ENCODE data around the gene TENM4.

The TENM4 gene

GRCh38 chr11:78694152-78694551, 746.7 kb downstream of the TENM4 start:
- no peaks in the 10 kb centered on the region for H3K4me1 ChIP-seq (ENCODE audit: control insufficient read depth, insufficient read depth, low read length)
- TF ChIP-seq ZNF335 (tag by site-specific recombination; conservative IDR thresholded peaks at IDR 0.05) (peak; percentile 40), ZNF76 (tag by site-specific recombination; IDR thresholded peaks at IDR 0.05; ENCODE audit: borderline replicate concordance, low read depth) (no peak), ZNF629 (tag by site-specific recombination; IDR thresholded peaks at IDR 0.05) (0 out of 2 replicates have a peak, but pooled peaks have one; percentile 52), ZNF654 (tag by site-specific recombination; IDR thresholded peaks at IDR 0.05; ENCODE audit: low read depth) (no peak)
- CTCF ChIA-PET: interaction anchor here (0.6 to 1.1 kb wide), 2 partner anchors 22 to 342 kb away, joined by 3 to 4 read pairs; no protein-coding TSS in a partner anchor

GRCh38 chr11:78691215-78691614, 749.6 kb downstream of the TENM4 start:
- POLR2A ChIA-PET: no interaction called here
- no peak overlapping the region for H3K27ac ChIP-seq (ENCODE audit: extremely low read depth, low read depth, low read length)
- TF ChIP-seq BCL11A (tag by site-specific recombination; IDR thresholded peaks at IDR 0.05; ENCODE audit: low read depth) (no peak), ZNF202 (tag by site-specific recombination; IDR thresholded peaks at IDR 0.05; ENCODE audit: borderline replicate concordance) (no peak), ZNF132 (tag by site-specific recombination; IDR thresholded peaks at IDR 0.05; ENCODE audit: borderline replicate concordance) (no peak), ZNF169 (tag by site-specific recombination; IDR thresholded peaks at IDR 0.05) (no peak), SP3 (tag by site-specific recombination; IDR thresholded peaks at IDR 0.05) (no peak), PRDM6 (tag by site-specific recombination; IDR thresholded peaks at IDR 0.05) (no peak), REPIN1 (tag by site-specific recombination; IDR thresholded peaks at IDR 0.05; ENCODE audit: low read depth) (no peak), ZNF114 (tag by site-specific recombination; IDR thresholded peaks at IDR 0.05) (no peak), ZNF10 (tag by site-specific recombination; IDR thresholded peaks at IDR 0.05) (no peak), ZNF704 (tag by site-specific recombination; IDR thresholded peaks at IDR 0.05) (no peak)
- H3K36me3 ChIP-seq (ENCODE audit: control insufficient read depth in 2 of 2, insufficient read depth in 1 of 2, low read length in 2 of 2): no peaks in the 10 kb centered on the region
- no peaks in the 10 kb centered on the region for H3K4me1 ChIP-seq (ENCODE audit: control insufficient read depth, insufficient read depth, low read length)
- no peak overlapping the region for H3K4me3 ChIP-seq (ENCODE audit: low read depth, low read length)
- H3K9me3 ChIP-seq (ENCODE audit: control insufficient read depth, insufficient read depth, low read depth, low read length): no peaks in the 10 kb centered on the region
- CTCF ChIA-PET: interaction anchor here (4.5 kb wide), 1 partner anchor 45 kb away, joined by 17 read pairs; no protein-coding TSS in a partner anchor

More at GRCh38 chr11:78694152-78694551, 746.7 kb downstream of the TENM4 start:
- Histone ChIP-seq H3K4me3 (ENCODE audit: low read depth, low read length) (no peak overlapping the region), H3K27ac (ENCODE audit: extremely low read depth, low read depth, low read length) (no peak overlapping the region), H3K36me3 (ENCODE audit: control insufficient read depth in 2 of 2, insufficient read depth in 1 of 2, low read length in 2 of 2) (no peaks in the 10 kb centered on the region), H3K9me3 (ENCODE audit: control insufficient read depth, insufficient read depth, low read depth, low read length) (no peaks in the 10 kb centered on the region)
- POLR2A ChIA-PET: interaction anchor here (0.6 kb wide), 1 partner anchor 97 kb away, joined by 3 read pairs; no protein-coding TSS in a partner anchor

- ChIA-PET CTCF (interaction anchor here (4.5 kb wide), 1 partner anchor 44 kb away, joined by 17 read pairs; no protein-coding TSS in a partner anchor), POLR2A (no interaction called here)
- Histone ChIP-seq H3K9me3 (ENCODE audit: control insufficient read depth, insufficient read depth, low read depth, low read length) (no peaks in the 10 kb centered on the region), H3K4me1 (ENCODE audit: control insufficient read depth, insufficient read depth, low read length) (no peaks in the 10 kb centered on the region), H3K36me3 (ENCODE audit: control insufficient read depth in 2 of 2, insufficient read depth in 1 of 2, low read length in 2 of 2) (no peaks in the 10 kb centered on the region), H3K27ac (ENCODE audit: extremely low read depth, low read depth, low read length) (no peak overlapping the region), H3K4me3 (ENCODE audit: low read depth, low read length) (no peak overlapping the region)
- TF ChIP-seq ZNF658 (tag by site-specific recombination; IDR thresholded peaks at IDR 0.05) (no peak), ZBTB21 (tag by site-specific recombination; IDR thresholded peaks at IDR 0.05) (no peak), PRDM1 (tag by site-specific recombination; IDR thresholded peaks at IDR 0.05) (no peak), PRDM10 (tag by site-specific recombination; IDR thresholded peaks at IDR 0.05) (no peak), ZNF214 (tag by site-specific recombination; IDR thresholded peaks at IDR 0.05; ENCODE audit: borderline replicate concordance) (no peak), WT1 (tag by site-specific recombination; IDR thresholded peaks at IDR 0.05) (no peak), ZNF157 (tag by site-specific recombination; IDR thresholded peaks at IDR 0.05) (no peak), BCL6B (tag by site-specific recombination; IDR thresholded peaks at IDR 0.05) (no peak), ZNF223 (tag by site-specific recombination; IDR thresholded peaks at IDR 0.05) (no peak), ZBTB17 (tag by site-specific recombination; IDR thresholded peaks at IDR 0.05) (no peak), ZNF155 (tag by site-specific recombination; IDR thresholded peaks at IDR 0.05) (no peak)
Observed at GRCh38 chr11:78690352-78690987, 750.4 kb downstream of the TENM4 start.
